HG03565 (cell line): ENCODE measurements around the gene CAT.
"Not testable (repeated sequence)": the region's sequence is repeated elsewhere in the genome, so short reads cannot be mapped to it uniquely, and the experiment has no call there.

Experiments used
- ATAC-seq: cut with Tn5 transposase; IDR thresholded peaks from one replicate; pipeline ENCODE4 v1.9.1; 2021; ENCODE audit warnings: mild to moderate bottlenecking, moderate library complexity; ENCODE audit not compliant: unreplicated experiment

Gene CAT

GRCh38 chr11:34424826-34425225, 13.9 kb upstream of the CAT start:
- not testable (repeated sequence) for ATAC-seq

- no peak for ATAC-seq
Observed at GRCh38 chr11:34425360-34425759, 13.4 kb upstream of the CAT start.

GRCh38 chr11:34425867-34426266, 12.9 kb upstream of the CAT start:
- no peak for ATAC-seq

GRCh38 chr11:34426766-34427185, 12.0 kb upstream of the CAT start:
- ATAC-seq = no peak

GRCh38 chr11:34427186-34427805, 11.4 kb upstream of the CAT start:
- no peak for ATAC-seq

- no peak for ATAC-seq
Observed at GRCh38 chr11:34431979-34432378, 6.8 kb upstream of the CAT start.

GRCh38 chr11:34432822-34433221, 5.9 kb upstream of the CAT start:
- no peak for ATAC-seq

GRCh38 chr11:34433899-34434298, 4.8 kb upstream of the CAT start:
- ATAC-seq = no peak

GRCh38 chr11:34437224-34438125, 1.3 kb upstream of the CAT start:
- no peak for ATAC-seq

- ATAC-seq = no peak
Observed at GRCh38 chr11:34439610-34440198, 970 bp downstream of the CAT start.

- no peak for ATAC-seq
Observed at GRCh38 chr11:34441814-34442213, 3.1 kb downstream of the CAT start.

- ATAC-seq = no peak
Observed at GRCh38 chr11:34443136-34443535, 4.4 kb downstream of the CAT start.

GRCh38 chr11:34444428-34444827, 5.7 kb downstream of the CAT start:
- ATAC-seq = no peak

GRCh38 chr11:34445956-34446355, 7.2 kb downstream of the CAT start:
- ATAC-seq = no peak

- no peak for ATAC-seq
Observed at GRCh38 chr11:34446386-34446785, 7.7 kb downstream of the CAT start.

- ATAC-seq = no peak
Observed at GRCh38 chr11:34447044-34447443, 8.3 kb downstream of the CAT start.

GRCh38 chr11:34448223-34448994, 9.7 kb downstream of the CAT start:
- no peak for ATAC-seq

GRCh38 chr11:34449013-34449412, 10.3 kb downstream of the CAT start:
- no peak for ATAC-seq

- no peak for ATAC-seq
Observed at GRCh38 chr11:34451053-34451452, 12.3 kb downstream of the CAT start.

- ATAC-seq = no peak
Observed at GRCh38 chr11:34454308-34455032, 15.7 kb downstream of the CAT start.

GRCh38 chr11:34457607-34458006, 18.9 kb downstream of the CAT start:
- no peak for ATAC-seq
